ENCODE results near the gene LPIN3.

GRCh38 chr20:41359541-41360011 lies 19.0 kb downstream of the LPIN3 start:
- TF ChIP-seq CTCF (conservative IDR thresholded peaks at IDR 0.05; ENCODE audit: low read length) (no peak), EZH2phosphoT487 (IDR thresholded peaks at IDR 0.05; ENCODE audit: borderline replicate concordance) (no peak)
